Measurements from ENCODE around the gene PLEKHA1.

- no peak for TF ChIP-seq EGR1 (IDR thresholded peaks at IDR 0.05; ENCODE audit: low read depth)
- no peak for TF ChIP-seq POLR2A (IDR thresholded peaks at IDR 0.05; ENCODE audit: borderline replicate concordance, extremely low read depth, insufficient read depth, insufficient read length)
These were observed 38.2 kb upstream of the PLEKHA1 start for GRCh38 chr10:122336332-122336731.
